ENCODE measurements around the gene SLC22A4.
A peak's percentile ranks its signal among the peaks of the same experiment; 100 is the strongest.

The SLC22A4 gene

DNA sequence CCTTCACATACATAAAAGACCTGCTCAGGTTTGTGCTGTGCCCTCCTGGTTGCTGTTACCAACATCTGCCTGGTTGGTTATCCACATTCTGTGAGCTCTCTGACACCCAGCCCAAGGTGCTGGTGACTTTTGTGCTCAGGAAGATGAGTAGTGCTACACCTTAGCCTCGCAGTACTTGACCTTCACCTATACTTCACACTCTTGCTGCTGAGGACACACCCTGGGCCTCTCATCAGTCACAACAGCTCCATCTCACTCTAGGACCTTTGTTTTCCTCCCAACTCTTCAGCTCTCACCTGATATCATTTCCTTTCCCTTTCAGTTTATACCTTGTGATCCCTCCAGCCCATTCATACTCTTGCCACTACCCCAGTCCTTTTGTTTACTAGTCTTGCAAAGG lies 64.6 kb downstream of the SLC22A4 start:
- Histone ChIP-seq H3K27me3 (ENCODE audit: insufficient read depth, low read length) (no peaks in the 10 kb centered on the region), H3K27ac (ENCODE audit: low read depth, low read length) (no peak overlapping the region), H3K4me3 (ENCODE audit: low read depth, low read length) (no peak overlapping the region), H2AFZ (ENCODE audit: low read length, unreplicated experiment) (no peak overlapping the region), H3K4me1 (ENCODE audit: control insufficient read depth, insufficient read depth, low read length, unreplicated experiment) (peaks cover 21% of the 10 kb centered on the region), H3K79me2 (ENCODE audit: control insufficient read depth, insufficient read depth, low read length, unreplicated experiment) (no peaks in the 10 kb centered on the region), H3K36me3 (ENCODE audit: insufficient read depth, low read length) (no peaks in the 10 kb centered on the region)

DNA sequence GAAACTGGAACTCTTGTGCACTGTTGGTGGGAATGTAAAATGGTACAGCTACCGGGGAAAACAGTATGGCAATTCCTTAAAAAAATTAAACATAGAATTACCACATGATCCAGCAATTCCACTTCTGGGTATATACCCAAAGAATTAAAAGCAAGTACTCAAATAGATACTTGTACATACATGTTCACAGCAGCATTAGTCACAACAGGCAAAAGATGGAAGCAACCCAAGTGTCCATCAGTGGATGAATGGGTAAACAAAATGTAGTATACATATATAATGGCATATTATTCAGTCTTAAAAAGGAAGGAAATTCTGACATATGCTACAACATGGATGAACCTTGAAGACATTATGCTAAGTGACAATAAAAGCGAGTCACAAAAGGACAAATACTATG lies 67.9 kb downstream of the SLC22A4 start:
- H2AFZ ChIP-seq (ENCODE audit: low read length, unreplicated experiment), result no peak overlapping the region
- H3K4me1 ChIP-seq (ENCODE audit: control insufficient read depth, insufficient read depth, low read length, unreplicated experiment), result peaks cover 34% of the 10 kb centered on the region
- no peak overlapping the region for H3K27ac ChIP-seq (ENCODE audit: low read depth, low read length)
- no peaks in the 10 kb centered on the region for H3K27me3 ChIP-seq (ENCODE audit: insufficient read depth, low read length)
- no peaks in the 10 kb centered on the region for H3K36me3 ChIP-seq (ENCODE audit: insufficient read depth, low read length)
- H3K4me3 ChIP-seq (ENCODE audit: low read depth, low read length), result no peak overlapping the region
- H3K79me2 ChIP-seq (ENCODE audit: control insufficient read depth, insufficient read depth, low read length, unreplicated experiment), result no peaks in the 10 kb centered on the region

DNA sequence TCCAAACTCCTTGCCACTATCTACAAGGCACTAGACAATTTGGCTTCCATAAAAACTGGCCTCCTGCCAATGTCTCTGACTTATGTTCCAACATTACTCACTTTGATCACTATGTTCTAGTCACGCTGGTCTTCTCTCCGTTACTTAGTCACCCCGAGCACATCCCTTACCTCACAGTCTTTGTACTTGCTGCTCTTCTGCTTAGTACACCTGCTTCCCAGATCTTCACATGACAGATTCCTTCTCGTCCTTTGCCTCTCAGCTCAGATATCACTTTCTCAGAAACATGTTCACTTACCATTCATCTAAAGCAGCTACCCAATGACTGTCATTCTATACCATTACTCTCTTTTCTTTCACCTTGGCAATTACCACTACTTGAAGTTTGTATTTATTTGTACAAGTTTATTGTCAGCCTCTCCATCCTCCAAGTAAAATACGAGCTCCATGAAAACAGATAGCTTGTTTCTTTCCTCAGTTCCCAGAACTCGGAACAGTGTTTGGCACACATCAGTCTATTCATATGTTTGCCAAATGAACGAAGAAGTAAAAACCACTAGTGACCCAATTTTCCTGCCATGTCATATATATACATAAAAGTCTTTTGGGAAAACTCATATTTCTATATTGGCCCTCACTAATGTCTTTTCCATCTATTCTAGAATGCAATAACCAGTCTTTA lies 69.4 kb downstream of the SLC22A4 start:
- Histone ChIP-seq H2AFZ (ENCODE audit: low read length, unreplicated experiment) (no peak overlapping the region), H3K79me2 (ENCODE audit: control insufficient read depth, insufficient read depth, low read length, unreplicated experiment) (no peaks in the 10 kb centered on the region), H3K36me3 (ENCODE audit: insufficient read depth, low read length) (no peaks in the 10 kb centered on the region), H3K27me3 (ENCODE audit: insufficient read depth, low read length) (no peaks in the 10 kb centered on the region), H3K27ac (ENCODE audit: low read depth, low read length) (peak overlapping the region; percentile 87), H3K4me3 (ENCODE audit: low read depth, low read length) (peak overlapping the region; percentile 8; the same call in 1 of the 2 replicates), H3K4me1 (ENCODE audit: control insufficient read depth, insufficient read depth, low read length, unreplicated experiment) (peaks cover 43% of the 10 kb centered on the region)

DNA sequence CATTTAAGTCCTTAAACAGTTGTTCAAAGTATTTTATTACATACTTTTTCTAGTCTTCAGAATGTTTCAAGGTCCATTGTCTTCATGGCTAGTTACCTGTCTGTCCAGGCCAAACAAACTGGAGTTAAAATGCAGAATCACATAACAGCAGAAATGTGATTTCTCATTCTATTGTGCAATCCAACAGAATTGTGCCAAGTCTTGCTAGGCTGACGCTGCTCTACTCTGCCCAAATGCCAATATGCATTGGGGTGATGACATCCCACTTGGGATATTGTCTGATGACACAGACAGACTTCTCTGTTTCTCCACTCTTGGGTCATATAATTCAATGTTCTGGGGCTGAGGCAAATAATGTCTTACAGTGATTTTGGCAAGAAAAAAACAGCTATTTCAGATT lies 70.1 kb downstream of the SLC22A4 start:
- H3K36me3 ChIP-seq (ENCODE audit: insufficient read depth, low read length), result no peaks in the 10 kb centered on the region
- peaks cover 43% of the 10 kb centered on the region for H3K4me1 ChIP-seq (ENCODE audit: control insufficient read depth, insufficient read depth, low read length, unreplicated experiment)
- H2AFZ ChIP-seq (ENCODE audit: low read length, unreplicated experiment), result no peak overlapping the region
- peak overlapping the region; percentile 87 for H3K27ac ChIP-seq (ENCODE audit: low read depth, low read length)
- no peaks in the 10 kb centered on the region for H3K79me2 ChIP-seq (ENCODE audit: control insufficient read depth, insufficient read depth, low read length, unreplicated experiment)
- H3K27me3 ChIP-seq (ENCODE audit: insufficient read depth, low read length), result no peaks in the 10 kb centered on the region
- peak overlapping the region; percentile 22; the same call in 1 of the 2 replicates for H3K4me3 ChIP-seq (ENCODE audit: low read depth, low read length)

DNA sequence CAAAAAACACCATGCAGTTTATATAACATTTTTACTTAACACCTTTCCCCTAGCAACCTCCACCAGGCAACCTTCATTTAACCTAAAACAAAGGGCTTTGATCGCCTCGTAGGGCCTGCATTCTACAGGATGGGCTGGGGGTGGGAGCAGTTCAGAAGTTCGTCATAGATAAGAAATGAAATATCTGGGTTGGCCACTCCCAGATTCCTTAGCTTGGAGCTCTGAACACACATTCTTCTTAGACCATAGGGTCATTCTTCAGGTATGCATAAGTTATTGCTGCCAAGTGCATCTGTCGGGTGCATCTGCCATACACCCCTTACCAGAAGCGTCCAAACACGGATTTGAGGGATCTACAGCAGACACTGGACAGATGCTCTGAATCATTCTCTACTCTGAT lies 71.0 kb downstream of the SLC22A4 start:
- Histone ChIP-seq H3K36me3 (ENCODE audit: insufficient read depth, low read length) (no peaks in the 10 kb centered on the region), H3K27ac (ENCODE audit: low read depth, low read length) (peak overlapping the region; percentile 87), H3K79me2 (ENCODE audit: control insufficient read depth, insufficient read depth, low read length, unreplicated experiment) (no peaks in the 10 kb centered on the region), H2AFZ (ENCODE audit: low read length, unreplicated experiment) (no peak overlapping the region), H3K27me3 (ENCODE audit: insufficient read depth, low read length) (no peaks in the 10 kb centered on the region), H3K4me3 (ENCODE audit: low read depth, low read length) (no peak overlapping the region), H3K4me1 (ENCODE audit: control insufficient read depth, insufficient read depth, low read length, unreplicated experiment) (peaks cover 43% of the 10 kb centered on the region)

DNA sequence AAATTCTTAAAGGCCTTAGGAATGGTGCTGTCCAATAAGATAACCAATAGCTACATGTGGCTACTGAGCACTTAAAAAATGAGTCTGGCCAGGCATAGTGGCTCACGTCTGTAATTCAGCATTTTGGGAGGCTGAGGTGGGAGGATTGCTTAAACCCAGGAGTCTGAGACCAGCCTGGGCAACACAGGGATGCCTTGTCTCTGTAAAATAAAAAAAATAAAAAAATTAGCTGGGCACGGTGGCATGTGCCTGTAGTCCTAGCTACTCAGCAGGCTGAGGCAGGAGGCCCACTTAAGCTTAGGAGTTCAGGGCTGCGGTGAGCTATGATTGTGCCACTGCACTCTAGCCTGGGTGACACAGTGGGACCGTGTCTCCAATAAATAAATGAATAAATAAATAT lies 74.0 kb downstream of the SLC22A4 start:
- no peak overlapping the region for H3K27ac ChIP-seq (ENCODE audit: low read depth, low read length)
- no peaks in the 10 kb centered on the region for H3K27me3 ChIP-seq (ENCODE audit: insufficient read depth, low read length)
- peaks cover 51% of the 10 kb centered on the region for H3K4me1 ChIP-seq (ENCODE audit: control insufficient read depth, insufficient read depth, low read length, unreplicated experiment)
- H3K79me2 ChIP-seq (ENCODE audit: control insufficient read depth, insufficient read depth, low read length, unreplicated experiment), result peaks cover 3% of the 10 kb centered on the region
- no peak overlapping the region for H3K4me3 ChIP-seq (ENCODE audit: low read depth, low read length)
- H2AFZ ChIP-seq (ENCODE audit: low read length, unreplicated experiment), result no peak overlapping the region
- H3K36me3 ChIP-seq (ENCODE audit: insufficient read depth, low read length), result no peaks in the 10 kb centered on the region

DNA sequence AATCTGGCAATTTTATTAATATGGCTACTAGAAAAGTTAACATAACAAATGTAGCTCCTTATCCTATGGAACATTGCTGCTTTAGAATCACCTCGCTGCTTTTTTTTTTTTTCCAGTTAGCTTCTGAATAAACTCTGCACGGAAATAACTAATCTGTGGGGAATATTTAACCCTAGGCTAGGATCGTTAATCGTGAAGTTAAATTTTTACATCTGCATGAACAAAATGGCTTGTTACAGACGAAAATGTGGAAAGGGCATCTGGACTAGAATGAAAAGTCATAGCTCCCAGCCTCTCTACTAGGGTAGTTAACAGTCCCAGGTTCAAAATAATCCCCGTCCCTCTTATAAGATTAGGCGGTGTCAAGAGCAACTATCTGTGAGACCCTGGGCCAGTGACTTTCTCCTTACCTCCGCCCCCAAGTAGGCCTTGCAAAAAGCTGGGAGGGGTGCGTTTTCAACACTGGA lies 74.8 kb downstream of the SLC22A4 start:
- Histone ChIP-seq H3K27ac (ENCODE audit: low read depth, low read length) (peak overlapping the region; percentile 32; the same call in 1 of the 2 replicates), H3K36me3 (ENCODE audit: insufficient read depth, low read length) (no peaks in the 10 kb centered on the region), H3K4me1 (ENCODE audit: control insufficient read depth, insufficient read depth, low read length, unreplicated experiment) (peaks cover 42% of the 10 kb centered on the region), H3K27me3 (ENCODE audit: insufficient read depth, low read length) (no peaks in the 10 kb centered on the region), H3K4me3 (ENCODE audit: low read depth, low read length) (peak overlapping the region; percentile 96), H3K79me2 (ENCODE audit: control insufficient read depth, insufficient read depth, low read length, unreplicated experiment) (peaks cover 3% of the 10 kb centered on the region), H2AFZ (ENCODE audit: low read length, unreplicated experiment) (peak overlapping the region; percentile 97)

DNA sequence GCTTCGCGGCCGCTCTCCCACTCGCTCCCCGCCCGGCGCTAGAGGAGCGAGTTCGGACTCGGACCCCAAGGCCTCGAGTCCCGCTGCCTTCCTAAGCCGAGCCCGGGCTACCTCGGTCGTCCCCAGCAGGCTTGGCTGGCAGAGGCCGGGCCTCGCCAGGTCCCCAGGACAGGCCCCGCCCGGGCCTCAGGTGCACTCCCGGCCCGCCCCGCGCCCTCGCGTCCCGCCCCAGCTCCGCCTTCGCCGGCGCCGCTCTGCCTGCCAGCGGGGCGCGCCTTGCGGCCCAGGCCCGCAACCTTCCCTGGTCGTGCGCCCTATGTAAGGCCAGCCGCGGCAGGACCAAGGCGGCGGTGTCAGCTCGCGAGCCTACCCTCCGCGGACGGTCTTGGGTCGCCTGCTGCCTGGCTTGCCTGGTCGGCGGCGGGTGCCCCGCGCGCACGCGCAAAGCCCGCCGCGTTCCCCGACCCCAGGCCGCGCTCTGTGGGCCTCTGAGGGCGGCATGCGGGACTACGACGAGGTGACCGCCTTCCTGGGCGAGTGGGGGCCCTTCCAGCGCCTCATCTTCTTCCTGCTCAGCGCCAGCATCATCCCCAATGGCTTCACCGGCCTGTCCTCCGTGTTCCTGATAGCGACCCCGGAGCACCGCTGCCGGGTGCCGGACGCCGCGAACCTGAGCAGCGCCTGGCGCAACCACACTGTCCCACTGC lies 75.4 kb downstream of the SLC22A4 start, which contains the start of gene SLC22A5:
Gene SLC22A5 (plus strand): TSS at position 237 of the 707 bp plus-strand sequence. CDS start 263 bp downstream, at position 500.
- H3K27me3 ChIP-seq (ENCODE audit: insufficient read depth, low read length), result no peaks in the 10 kb centered on the region
- H3K79me2 ChIP-seq (ENCODE audit: control insufficient read depth, insufficient read depth, low read length, unreplicated experiment), result peaks cover 3% of the 10 kb centered on the region
- peak within 1 kb of the TSS; percentile 97 for H2AFZ ChIP-seq (ENCODE audit: low read length, unreplicated experiment)
- H3K4me3 ChIP-seq (ENCODE audit: low read depth, low read length), result peak within 1 kb of the TSS; percentile 96
- H3K27ac ChIP-seq (ENCODE audit: low read depth, low read length), result peak within 1 kb of the TSS; percentile 32; the same call in 1 of the 2 replicates
- peaks cover 38% of the 10 kb centered on the region for H3K4me1 ChIP-seq (ENCODE audit: control insufficient read depth, insufficient read depth, low read length, unreplicated experiment)
- H3K36me3 ChIP-seq (ENCODE audit: insufficient read depth, low read length), result no peaks in the 10 kb centered on the region

DNA sequence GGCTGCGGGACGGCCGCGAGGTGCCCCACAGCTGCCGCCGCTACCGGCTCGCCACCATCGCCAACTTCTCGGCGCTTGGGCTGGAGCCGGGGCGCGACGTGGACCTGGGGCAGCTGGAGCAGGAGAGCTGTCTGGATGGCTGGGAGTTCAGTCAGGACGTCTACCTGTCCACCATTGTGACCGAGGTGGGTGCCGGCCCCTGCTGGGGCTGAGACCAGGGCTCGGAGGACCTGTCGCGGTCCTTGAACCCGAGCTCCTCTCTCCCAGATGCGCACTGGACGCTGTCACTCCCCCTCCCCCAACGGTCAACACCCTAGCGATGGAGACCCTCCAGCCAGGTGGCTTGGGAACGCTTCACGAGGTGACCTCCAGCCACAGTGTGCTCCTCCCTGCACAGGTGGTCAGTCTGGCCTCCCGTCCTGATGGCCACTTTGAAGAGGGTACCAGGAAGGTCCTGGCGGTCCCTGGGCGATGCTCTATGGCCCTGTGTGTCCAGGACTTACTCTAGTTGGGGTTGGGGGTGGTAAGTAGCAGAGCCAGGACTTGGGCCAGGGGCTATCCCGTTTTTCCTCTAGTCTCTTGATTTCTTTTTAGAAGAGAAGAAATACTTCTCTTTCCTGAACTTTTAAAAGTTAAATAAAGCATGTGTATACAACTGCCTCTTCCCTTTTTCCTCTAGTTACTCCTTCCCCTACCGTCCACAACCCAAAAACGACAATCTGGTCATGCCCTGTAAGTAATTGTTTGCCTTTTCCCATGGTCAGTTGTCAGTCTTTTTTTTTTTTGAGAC lies 76.2 kb downstream of the SLC22A4 start:
- Histone ChIP-seq H3K36me3 (ENCODE audit: insufficient read depth, low read length) (no peaks in the 10 kb centered on the region), H3K4me1 (ENCODE audit: control insufficient read depth, insufficient read depth, low read length, unreplicated experiment) (peaks cover 31% of the 10 kb centered on the region), H3K27ac (ENCODE audit: low read depth, low read length) (no peak overlapping the region), H3K27me3 (ENCODE audit: insufficient read depth, low read length) (no peaks in the 10 kb centered on the region), H3K4me3 (ENCODE audit: low read depth, low read length) (peak overlapping the region; percentile 96), H2AFZ (ENCODE audit: low read length, unreplicated experiment) (peak overlapping the region; percentile 97), H3K79me2 (ENCODE audit: control insufficient read depth, insufficient read depth, low read length, unreplicated experiment) (peaks cover 3% of the 10 kb centered on the region)

DNA sequence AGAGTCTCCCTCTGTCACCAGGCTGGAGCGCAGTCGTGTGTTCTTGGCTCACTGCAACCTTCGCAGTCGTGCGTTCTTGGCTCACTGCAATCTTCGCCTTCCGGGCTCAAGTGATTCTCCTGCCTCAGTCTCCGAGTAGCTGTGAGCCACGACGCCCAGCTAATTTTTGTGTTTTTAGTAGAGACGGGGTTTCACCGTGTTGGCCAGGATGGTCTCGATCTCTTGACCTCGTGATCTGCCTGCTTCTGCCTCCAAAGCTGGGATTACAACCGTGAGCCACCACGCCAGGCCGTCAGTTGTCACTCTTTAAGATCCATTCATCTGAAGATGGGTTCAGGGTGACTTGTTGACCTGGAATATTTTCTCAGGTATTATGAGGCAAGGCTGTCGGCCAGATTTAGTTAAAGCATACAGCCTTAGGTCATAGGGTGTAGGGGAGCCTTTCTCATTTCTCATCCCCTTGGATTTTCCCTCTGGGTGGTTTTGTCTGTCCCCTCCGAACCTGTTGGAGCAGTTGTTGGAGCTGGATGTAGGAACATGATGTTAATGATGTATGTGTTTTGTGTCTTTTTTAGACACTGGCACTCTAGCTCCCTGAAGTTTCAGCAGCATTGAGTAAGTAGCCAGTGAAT lies 76.9 kb downstream of the SLC22A4 start:
- H2AFZ ChIP-seq (ENCODE audit: low read length, unreplicated experiment), result no peak overlapping the region
- H3K4me1 ChIP-seq (ENCODE audit: control insufficient read depth, insufficient read depth, low read length, unreplicated experiment), result peaks cover 31% of the 10 kb centered on the region
- H3K4me3 ChIP-seq (ENCODE audit: low read depth, low read length), result peak overlapping the region; percentile 96
- no peak overlapping the region for H3K27ac ChIP-seq (ENCODE audit: low read depth, low read length)
- H3K27me3 ChIP-seq (ENCODE audit: insufficient read depth, low read length), result no peaks in the 10 kb centered on the region
- peaks cover 3% of the 10 kb centered on the region for H3K79me2 ChIP-seq (ENCODE audit: control insufficient read depth, insufficient read depth, low read length, unreplicated experiment)
- no peaks in the 10 kb centered on the region for H3K36me3 ChIP-seq (ENCODE audit: insufficient read depth, low read length)
